Coronary artery (tissue), 2 donors: ENCODE data around the gene NCBP3.
A peak's percentile ranks its signal among the peaks of the same experiment; 100 is the strongest.

ENCODE experiments used
- DNase-seq: peaks from one replicate; pipeline ENCODE4 v3.0.0-alpha.2; 2017; ENCODE audit warnings: low spot score
- H3K27ac ChIP-seq, 2 donors: fragments of 200-600 bp; sonication (generic); one replicate each; pipeline ENCODE4 v1.5.1; 2016 to 2019
- H3K4me3 ChIP-seq: fragments of 200-600 bp; sonication (generic); 2 replicates; pipeline ENCODE4 v1.5.1; 2016; ENCODE audit warnings: mild to moderate bottlenecking, moderate library complexity
- CTCF ChIP-seq: fragments of 200-600 bp; sonication (generic); IDR thresholded peaks from one replicate; pipeline ENCODE4 v1.5.1; 2019; ENCODE audit warnings: antibody characterized with exemption

The NCBP3 gene

GRCh38 chr17:3867606-3868005 lies 21.6 kb upstream of the NCBP3 start:
- no peak for TF ChIP-seq CTCF

GRCh38 chr17:3867106-3867505 lies 21.1 kb upstream of the NCBP3 start:
- DNase-seq = no peak
- no peak overlapping the region for H3K4me3 ChIP-seq
- H3K27ac ChIP-seq = no peak overlapping the region
- no peak for TF ChIP-seq CTCF

More at GRCh38 chr17:3867606-3868005, 21.6 kb upstream of the NCBP3 start:
- no peak for DNase-seq
- no peak overlapping the region for H3K4me3 ChIP-seq
- no peak overlapping the region for H3K27ac ChIP-seq

GRCh38 chr17:3866276-3866675 lies 20.2 kb upstream of the NCBP3 start:
- Histone ChIP-seq H3K27ac (no peak overlapping the region), H3K4me3 (no peak overlapping the region)
- no peak for TF ChIP-seq CTCF
- no peak for DNase-seq

- TF ChIP-seq CTCF = no peak
- DNase-seq = no peak
- Histone ChIP-seq H3K27ac (peak overlapping the region in 1 of 2 donors; percentile 15), H3K4me3 (no peak overlapping the region)
Observed at GRCh38 chr17:3865176-3865575, 19.1 kb upstream of the NCBP3 start.

- no peak overlapping the region for H3K27ac ChIP-seq
- no peak overlapping the region for H3K4me3 ChIP-seq
- no peak for TF ChIP-seq CTCF
- DNase-seq = no peak
Observed at GRCh38 chr17:3864534-3864933, 18.5 kb upstream of the NCBP3 start.

- no peak overlapping the region for H3K4me3 ChIP-seq
- no peak overlapping the region for H3K27ac ChIP-seq
- no peak for TF ChIP-seq CTCF
- no peak for DNase-seq
Observed at GRCh38 chr17:3861761-3862681, 16.0 kb upstream of the NCBP3 start.
